DND-41 (cell line): ENCODE measurements around the gene NGDN.

ENCODE experiments used
- EZH2 ChIP-seq: IDR thresholded peaks from 3 replicates; pipeline ENCODE4 v1.6.1; 2012; ENCODE audit warnings: borderline replicate concordance, low read depth, mild to moderate bottlenecking, moderate library complexity, low read length, inconsistent platforms; ENCODE audit not compliant: severe bottlenecking
- TF ChIP-seq, protein P1 (sequence below): IDR thresholded peaks from 2 replicates; pipeline ENCODE4 v1.5.1; 2012; ENCODE audit warnings: borderline replicate concordance, low read length, moderate library complexity, mild to moderate bottlenecking; ENCODE audit not compliant: poor library complexity, severe bottlenecking; ENCODE audit errors: extremely low read depth

DNA sequence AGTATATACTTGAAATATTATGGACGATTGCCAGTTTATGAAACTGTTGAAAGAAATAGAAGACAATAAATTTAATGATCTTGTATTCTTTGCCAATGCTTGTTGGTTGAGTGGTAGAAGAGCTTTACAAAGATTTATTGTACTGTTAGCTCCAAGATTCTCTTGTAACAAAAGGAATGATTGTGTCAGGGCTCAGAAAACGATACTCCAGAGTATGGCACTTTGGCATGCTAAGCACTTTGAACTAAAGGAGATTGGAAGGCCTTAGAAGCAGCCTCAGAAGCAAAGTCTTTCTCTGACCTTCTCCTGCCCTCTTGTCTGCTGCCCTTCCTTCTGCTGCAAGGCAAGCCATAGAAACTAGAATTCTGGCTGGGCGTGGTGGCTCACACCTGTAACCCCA, 4.2 kb upstream of the NGDN start:
- TF ChIP-seq, protein P1, sequence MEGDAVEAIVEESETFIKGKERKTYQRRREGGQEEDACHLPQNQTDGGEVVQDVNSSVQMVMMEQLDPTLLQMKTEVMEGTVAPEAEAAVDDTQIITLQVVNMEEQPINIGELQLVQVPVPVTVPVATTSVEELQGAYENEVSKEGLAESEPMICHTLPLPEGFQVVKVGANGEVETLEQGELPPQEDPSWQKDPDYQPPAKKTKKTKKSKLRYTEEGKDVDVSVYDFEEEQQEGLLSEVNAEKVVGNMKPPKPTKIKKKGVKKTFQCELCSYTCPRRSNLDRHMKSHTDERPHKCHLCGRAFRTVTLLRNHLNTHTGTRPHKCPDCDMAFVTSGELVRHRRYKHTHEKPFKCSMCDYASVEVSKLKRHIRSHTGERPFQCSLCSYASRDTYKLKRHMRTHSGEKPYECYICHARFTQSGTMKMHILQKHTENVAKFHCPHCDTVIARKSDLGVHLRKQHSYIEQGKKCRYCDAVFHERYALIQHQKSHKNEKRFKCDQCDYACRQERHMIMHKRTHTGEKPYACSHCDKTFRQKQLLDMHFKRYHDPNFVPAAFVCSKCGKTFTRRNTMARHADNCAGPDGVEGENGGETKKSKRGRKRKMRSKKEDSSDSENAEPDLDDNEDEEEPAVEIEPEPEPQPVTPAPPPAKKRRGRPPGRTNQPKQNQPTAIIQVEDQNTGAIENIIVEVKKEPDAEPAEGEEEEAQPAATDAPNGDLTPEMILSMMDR: no peak
- no peak for TF ChIP-seq EZH2
